Skin epidermis (tissue), 12 donors: ENCODE measurements around the gene PIP5K1B.
"Not testable (repeated sequence)": the region's sequence is repeated elsewhere in the genome, so short reads cannot be mapped to it uniquely, and the experiment has no call there.

ENCODE experiments used
- H3K27ac ChIP-seq, 21 experiments: fragments of 200-600 bp; sonication (generic) in 11 of 21; one replicate each; pipeline ENCODE4 v1.5.0; 2020; ENCODE audit warnings: mild to moderate bottlenecking in 3 of 21, inconsistent platforms in 2 of 21, moderate library complexity in 2 of 21
- H3K4me3 ChIP-seq, 7 experiments: fragments of 200-600 bp; sonication (generic) in 2 of 7; one replicate each; pipeline ENCODE4 v1.5.0; 2020; ENCODE audit warnings: inconsistent platforms in 2 of 7, mild to moderate bottlenecking in 2 of 7, moderate library complexity in 1 of 7

The PIP5K1B gene, protein sequence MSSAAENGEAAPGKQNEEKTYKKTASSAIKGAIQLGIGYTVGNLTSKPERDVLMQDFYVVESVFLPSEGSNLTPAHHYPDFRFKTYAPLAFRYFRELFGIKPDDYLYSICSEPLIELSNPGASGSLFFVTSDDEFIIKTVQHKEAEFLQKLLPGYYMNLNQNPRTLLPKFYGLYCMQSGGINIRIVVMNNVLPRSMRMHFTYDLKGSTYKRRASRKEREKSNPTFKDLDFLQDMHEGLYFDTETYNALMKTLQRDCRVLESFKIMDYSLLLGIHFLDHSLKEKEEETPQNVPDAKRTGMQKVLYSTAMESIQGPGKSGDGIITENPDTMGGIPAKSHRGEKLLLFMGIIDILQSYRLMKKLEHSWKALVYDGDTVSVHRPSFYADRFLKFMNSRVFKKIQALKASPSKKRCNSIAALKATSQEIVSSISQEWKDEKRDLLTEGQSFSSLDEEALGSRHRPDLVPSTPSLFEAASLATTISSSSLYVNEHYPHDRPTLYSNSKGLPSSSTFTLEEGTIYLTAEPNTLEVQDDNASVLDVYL

DNA sequence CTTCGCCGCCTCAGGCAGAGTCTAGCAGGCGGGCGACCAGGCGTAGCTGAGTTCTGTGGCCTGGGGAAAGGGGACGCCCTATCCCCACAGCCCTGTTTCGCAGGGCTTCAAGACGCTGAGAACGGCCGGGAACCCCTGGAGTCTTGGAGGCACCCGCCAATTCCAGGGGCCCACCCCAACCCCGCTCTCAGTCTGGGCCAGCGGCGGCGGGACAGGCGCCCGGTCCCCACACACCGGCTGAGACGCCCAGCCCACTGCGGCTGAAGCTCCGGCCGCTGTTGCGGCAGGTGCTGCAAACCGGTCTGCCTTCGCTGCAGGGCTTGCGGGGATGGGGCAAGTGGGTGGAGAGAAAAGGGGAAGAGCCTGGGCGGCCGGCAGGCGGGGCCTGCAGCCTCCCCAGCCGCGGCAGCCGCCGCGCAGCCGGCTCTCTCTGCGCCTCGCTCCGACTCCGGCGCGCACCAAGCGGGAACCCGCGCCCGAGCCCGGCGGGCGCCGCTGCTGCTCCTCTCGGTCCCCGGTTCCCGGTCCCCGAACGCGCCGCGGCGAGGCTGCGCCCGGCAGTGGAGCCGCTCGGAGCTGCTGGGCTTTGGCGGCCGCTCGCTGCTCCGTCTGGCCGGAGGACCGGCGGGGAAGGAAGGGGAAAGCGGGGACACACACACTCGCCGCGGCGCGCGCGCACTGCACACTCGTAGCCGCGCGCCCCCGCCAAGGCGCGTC is at the start of gene PIP5K1B:
Gene PIP5K1B, plus strand, starts transcription at position 427 of the 717 bp plus-strand sequence. CDS start 117,375 bp downstream, outside the sequence.
- peak within 1 kb of the TSS in 4 of 21 experiments; percentile 9 to 74 (median 52) for H3K27ac ChIP-seq
- peak within 1 kb of the TSS; percentile 35 to 65 (median 54) for H3K4me3 ChIP-seq

DNA sequence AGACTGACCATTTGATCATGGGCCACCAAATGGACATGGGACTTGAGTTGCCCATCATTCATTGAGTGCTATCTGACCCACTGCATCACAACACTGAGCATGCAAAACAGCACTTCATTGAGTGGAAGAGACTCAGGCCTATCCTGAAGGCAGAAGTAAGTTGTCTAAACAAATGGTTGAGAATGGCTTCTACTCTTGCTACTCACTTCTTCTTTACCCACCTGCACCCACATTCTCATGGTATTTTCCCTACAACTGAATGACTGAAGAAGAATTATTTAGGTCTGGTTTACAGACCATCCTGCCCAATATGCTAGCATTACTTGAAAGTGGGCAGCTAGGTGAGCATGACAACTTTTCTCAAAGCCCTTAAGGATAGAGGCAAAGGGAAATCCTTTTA is 41.0 kb upstream of the PIP5K1B start:
- no peak overlapping the region for H3K27ac ChIP-seq
- H3K4me3 ChIP-seq = no peak overlapping the region

DNA sequence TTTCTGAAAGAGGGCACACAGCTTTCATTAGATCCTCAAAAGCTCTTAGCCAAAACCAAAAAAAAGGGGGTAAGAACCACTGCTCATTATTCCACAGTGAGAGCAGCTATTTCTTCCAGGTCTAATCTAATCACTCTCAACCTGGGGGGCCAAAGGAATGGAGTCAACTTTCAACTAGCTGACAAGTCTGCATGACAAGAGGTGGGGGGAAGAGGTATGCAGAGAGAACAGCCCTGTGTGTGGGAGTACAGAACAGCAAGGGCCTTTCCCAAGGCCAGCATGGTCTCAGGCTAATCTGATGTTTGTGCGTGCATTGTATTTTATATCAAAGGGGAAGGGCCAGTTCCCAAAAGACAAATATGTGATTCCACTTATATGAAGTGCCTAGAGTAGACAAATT is 36.9 kb upstream of the PIP5K1B start:
- Histone ChIP-seq H3K27ac (no peak overlapping the region), H3K4me3 (no peak overlapping the region)

DNA sequence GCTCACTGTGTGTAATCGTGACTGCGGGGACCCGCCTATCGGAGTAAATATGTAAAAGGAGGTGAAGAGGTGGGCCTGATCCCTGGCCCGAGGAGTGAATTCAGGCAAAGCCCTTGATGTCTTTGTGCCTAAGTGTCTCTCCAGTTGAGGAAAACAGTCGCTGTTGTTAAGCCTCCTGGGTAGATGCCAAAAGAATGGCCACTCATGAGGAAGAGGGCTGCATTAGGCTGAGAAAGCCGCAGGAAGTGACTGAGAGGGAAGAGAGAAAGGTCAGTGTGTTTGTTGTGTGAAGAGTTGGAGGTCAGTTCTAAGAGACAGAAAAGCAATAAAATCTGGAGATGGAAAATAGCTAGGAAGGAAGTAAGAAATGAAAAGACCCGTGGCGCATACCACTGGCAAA is 35.8 kb upstream of the PIP5K1B start:
- H3K27ac ChIP-seq = no peak overlapping the region
- no peak overlapping the region for H3K4me3 ChIP-seq

DNA sequence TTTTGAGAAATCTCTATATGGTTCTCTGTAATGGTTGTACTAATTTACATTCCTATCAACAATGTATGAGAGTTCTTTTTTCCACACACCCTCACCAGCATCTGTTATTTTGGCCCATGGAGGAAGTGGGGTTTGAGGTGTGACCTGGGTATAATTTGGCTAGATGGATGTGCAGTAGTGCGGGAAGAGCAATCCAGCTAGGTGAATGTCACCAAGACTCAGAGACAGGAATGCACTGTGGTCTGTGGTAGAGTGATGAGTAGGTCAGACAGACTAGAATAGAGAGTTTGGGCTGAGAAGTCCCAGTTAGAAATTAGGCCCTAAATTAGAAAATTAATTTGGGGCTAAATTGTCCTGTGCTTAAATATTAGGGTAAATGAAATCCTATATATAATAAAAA is 32.8 kb upstream of the PIP5K1B start:
- H3K27ac ChIP-seq = no peak overlapping the region

DNA sequence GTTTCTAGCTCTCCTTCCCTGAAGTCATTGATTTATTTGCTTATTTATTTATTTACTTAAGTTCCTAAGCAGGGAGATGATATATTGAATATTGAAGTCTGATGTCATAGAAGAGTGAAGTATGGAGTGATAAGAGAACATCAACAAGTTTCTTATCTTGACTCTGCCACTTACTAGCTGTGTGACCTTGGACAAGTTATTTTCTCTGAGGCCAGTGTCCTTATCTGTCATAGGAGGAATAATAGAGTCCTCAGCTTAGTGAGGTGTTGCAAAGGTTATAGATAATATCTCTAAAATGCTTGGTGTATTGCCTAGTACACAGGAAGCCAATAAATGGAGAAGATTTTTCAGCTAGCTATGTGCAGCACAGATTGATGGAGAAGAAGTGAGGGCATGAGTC is 32.4 kb upstream of the PIP5K1B start:
- no peak overlapping the region for H3K4me3 ChIP-seq

More for the DNA sequence above, 32.8 kb upstream of the PIP5K1B start:
- H3K4me3 ChIP-seq = no peak overlapping the region

DNA sequence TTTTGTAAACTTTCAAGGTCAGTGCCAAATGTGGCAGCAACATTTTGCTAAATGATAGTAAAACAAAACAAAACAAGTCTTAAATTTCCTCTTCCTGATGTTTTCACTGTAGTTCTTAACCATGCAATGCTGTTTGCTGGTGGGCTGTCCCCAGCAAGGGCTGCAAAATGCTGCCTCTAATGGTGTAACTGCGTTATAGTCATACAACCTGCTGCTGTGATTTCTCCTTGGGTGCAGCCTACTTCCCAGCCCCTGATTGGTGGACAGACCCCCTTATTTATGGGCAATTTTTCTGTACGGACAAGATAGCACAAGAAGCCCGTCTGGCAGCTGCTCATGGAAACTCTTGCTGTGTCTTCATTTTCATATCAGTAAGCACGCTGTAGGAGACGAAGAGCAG is 26.6 kb upstream of the PIP5K1B start:
- Histone ChIP-seq H3K27ac (no peak overlapping the region), H3K4me3 (no peak overlapping the region)

More for the DNA sequence above, 32.4 kb upstream of the PIP5K1B start:
- no peak overlapping the region for H3K27ac ChIP-seq

DNA sequence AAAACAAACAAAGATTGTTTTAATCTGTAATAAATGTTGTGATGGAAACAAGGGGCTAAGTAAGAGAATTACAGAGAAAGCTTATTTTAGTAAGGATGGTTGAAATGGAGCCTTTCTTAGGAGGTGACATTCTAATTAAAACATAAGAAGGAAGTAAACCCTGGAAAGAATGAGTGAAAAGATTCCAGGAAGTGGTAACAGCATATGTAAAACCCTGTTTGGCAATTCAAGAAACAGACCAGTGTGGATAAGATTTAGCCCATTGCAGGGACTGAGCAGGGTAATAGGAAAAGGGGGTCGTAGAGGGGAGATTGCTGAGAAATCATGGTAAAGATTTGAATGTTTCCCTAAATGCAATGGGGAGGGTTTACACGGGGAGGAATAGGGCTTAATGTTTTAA is 21.6 kb upstream of the PIP5K1B start:
- Histone ChIP-seq H3K4me3 (no peak overlapping the region), H3K27ac (no peak overlapping the region)

DNA sequence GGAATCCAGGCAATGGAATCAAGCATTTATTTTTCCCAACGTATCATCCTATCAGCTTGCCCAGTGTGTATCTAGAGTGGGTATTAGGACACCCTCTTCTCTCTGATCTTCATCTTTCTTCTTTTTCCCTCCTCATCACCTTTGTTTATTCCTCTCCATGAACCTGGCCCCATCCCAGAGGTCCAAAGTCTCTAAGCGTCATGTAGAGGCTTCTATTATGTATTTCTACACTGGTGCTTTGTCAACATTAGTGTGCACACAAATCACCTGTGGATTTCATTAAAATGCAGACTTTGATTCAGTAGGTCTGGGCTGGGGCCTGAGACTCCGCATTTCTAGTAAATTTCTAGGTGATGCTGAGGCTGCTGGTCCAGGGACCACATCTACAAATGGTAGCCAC is 19.8 kb upstream of the PIP5K1B start:
- no peak overlapping the region for H3K27ac ChIP-seq
- no peak overlapping the region for H3K4me3 ChIP-seq

DNA sequence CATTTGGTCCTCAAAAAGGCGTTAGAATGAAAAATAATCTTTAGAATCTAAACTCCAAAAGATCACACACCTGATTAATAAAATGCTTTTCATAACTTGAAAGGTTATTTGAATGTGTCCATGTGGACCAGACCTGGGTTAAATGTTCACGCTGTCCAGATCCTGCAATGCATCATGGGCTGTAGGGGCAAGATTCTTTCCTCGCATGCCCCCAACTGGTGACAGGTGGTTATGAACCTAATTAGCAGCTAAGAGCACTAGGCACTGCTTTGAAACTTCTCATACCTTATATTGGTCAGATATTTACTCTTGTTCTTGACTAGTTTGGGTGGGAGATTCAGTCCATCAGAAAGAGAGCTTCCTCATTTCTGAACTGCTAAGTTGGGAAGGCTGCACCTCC is 19.3 kb upstream of the PIP5K1B start:
- no peak overlapping the region for H3K27ac ChIP-seq

DNA sequence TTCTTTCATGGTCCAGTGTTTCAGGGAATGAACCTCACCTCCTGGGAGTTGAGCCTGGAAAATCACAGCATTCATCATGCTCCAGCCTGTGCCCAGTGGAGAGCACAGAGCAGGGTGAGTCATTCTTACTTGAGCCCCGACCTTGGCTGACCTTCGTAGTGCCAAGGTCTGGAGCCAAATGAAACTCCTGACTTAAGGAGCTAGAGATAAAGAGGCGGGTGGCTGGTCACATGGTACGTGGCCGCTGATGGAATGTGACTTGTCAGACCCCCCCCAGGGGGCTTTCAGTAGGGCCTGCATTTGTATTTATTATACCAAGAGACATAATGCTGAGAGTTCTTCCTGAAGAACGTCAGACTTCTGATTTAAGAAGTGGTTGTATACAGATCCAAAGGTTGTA is 15.0 kb upstream of the PIP5K1B start:
- Histone ChIP-seq H3K4me3 (no peak overlapping the region), H3K27ac (no peak overlapping the region)

More for the DNA sequence above, 19.3 kb upstream of the PIP5K1B start:
- H3K4me3 ChIP-seq = no peak overlapping the region

DNA sequence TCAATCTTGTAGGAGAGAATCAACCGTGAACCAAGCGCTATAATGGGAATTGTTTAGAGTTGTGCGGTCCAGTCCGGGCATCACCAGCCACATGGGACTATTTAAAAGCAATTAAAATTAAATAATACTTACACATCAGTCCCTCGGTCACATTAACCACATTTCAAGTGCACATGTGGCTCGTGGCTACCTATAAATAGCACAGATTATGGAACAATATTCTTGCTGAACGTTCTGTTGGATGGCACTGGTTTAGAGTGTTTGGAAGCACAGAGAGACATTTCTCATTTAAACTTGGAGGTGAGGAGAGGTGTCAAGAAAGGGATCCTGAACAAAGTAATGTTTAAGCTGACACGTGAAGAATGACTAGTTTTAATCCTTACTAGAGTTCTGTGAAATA is 12.5 kb upstream of the PIP5K1B start:
- Histone ChIP-seq H3K27ac (no peak overlapping the region), H3K4me3 (no peak overlapping the region)

DNA sequence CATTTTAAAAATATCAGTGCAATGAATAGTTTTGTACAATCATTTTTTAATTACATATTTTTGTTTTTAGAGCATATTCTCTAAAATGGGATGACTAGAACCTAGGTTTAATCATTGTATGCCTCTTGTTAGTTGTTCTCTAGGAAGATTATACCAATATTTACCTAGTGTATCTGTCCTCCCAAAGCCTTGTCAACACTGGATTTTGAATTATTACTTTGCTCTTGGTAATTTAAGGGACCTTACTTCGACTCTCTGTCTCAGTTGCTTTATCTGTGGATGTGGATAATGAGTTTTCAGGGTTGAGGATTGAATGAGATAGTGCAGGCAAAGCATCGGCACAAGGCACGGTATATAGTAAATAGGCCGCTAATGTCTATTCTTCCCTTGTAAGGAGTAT is 10.9 kb upstream of the PIP5K1B start:
- Histone ChIP-seq H3K4me3 (no peak overlapping the region), H3K27ac (no peak overlapping the region)

DNA sequence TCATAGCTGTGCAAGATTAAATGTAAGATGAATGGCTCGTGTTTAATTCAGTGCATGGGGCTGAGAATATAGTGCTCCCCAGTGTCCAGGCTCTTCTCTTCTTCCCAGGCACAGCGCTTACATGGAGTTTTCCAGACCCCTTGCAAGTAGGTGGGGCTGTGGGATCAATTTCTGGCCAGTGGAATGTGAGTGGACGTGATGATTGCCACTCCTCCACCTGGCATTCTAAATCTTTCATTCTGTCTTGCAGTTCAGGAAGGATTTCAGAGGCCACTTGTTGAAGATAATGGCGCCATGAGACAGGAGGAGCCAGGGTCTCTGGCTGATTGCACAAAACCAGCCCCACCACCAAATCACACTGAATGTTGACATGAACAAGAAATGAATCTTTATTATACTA is 7.2 kb upstream of the PIP5K1B start:
- Histone ChIP-seq H3K27ac (no peak overlapping the region), H3K4me3 (no peak overlapping the region)

DNA sequence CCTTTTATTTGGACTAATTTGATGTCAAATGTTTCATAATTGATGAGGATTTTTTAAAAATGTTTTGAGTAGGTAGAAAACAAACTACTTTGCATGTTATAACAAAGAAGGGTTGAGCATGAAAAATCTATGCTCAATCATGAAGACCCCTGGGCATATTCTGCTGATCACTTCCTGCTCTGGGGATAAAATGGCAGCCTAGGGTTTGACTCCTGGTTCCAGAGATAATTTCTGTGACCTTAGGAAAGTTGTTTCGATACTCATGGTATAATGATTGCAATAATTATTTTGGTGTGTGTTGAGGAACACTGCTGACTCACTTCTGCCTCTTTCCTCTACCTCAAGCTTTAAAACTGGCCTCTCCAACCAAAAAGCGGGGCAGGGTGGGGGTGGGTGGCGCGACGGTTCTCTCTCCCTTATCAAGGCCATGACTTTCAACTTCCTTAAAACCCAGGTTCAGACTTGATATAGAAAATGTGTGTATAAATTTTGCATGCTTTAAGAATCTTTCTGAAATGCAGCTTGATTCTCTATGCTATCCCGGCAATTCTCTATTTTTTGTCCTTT is 6.0 kb upstream of the PIP5K1B start:
- Histone ChIP-seq H3K4me3 (no peak overlapping the region), H3K27ac (no peak overlapping the region)

DNA sequence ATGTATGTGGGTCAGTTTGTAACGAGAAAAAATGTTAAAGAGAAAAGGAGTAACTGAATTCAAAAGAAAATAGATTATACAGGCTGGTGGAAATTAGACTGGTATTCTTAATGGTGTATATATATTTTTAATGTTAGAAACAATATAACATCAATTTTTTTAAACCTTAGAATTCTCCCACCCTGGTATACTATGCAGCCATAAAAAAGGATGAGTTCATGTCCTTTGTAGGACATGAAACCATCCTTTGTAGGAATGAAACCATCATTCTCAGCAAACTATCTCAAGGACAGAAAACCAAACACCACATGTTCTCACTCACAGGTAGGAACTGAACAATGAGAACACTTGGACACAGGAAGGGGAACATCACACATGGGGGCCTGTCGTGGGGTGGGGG is 5.4 kb upstream of the PIP5K1B start:
- not testable (repeated sequence) for H3K27ac ChIP-seq, H3K4me3 ChIP-seq

DNA sequence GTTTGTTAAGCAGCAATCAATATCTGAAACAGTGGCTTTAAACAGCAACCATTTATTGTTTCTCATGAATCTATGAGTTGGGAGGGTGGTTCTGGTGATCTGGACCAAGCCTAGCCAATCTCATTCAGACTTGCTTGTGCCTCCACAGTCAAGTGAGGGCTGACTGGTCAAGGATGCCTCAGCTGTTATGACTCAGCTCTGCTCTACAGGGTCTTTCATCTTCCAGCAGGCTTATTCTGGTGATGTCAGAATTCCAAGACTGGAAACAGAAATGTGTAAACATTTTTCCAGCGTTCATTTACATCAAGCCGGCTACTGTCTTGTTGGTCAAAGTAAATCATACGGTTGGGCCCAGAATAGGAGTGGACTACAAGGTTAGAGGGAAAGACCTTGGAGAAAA is 2.5 kb upstream of the PIP5K1B start:
- Histone ChIP-seq H3K27ac (no peak overlapping the region), H3K4me3 (no peak overlapping the region)

DNA sequence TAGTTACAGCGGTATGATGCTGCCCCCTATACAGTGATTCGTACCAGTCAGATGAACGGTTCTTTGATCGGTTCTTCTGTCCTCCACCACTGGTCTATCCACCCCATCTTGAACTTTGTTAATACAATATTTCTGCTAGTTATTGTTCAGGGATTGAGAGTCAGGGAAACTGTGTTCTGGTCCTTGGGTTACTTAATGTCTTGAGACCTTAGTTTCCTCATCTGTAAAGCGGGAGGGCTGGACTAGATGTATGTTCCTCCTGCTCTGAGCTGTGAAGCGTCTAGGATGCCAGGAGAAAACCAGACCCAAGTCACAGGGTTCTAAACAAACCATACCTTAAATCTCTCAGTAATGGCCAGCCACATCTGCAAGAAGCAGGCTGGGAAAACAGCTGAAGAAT is 1.4 kb upstream of the PIP5K1B start:
- H3K4me3 ChIP-seq = no peak overlapping the region
- H3K27ac ChIP-seq = no peak overlapping the region

DNA sequence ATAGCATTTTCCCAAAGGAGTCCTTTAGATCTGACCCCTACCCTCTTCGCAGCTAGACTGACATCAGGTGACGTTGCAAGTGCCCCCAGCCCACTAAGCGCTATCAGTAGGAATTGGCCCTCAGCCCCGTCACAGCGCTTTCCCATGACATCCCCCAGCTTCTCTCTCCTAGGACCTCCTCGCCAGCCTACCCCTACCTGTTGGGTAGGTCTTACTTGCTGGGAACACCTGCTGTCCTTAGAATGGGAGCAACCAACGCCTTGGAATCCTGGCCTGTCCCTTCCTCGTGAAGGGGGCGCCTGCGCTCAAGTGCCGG is 584 bp upstream of the PIP5K1B start:
- Histone ChIP-seq H3K27ac (peak overlapping the region in 1 of 21 experiments; percentile 59), H3K4me3 (peak overlapping the region in 5 of 7 experiments; percentile 43 to 65 (median 56))

DNA sequence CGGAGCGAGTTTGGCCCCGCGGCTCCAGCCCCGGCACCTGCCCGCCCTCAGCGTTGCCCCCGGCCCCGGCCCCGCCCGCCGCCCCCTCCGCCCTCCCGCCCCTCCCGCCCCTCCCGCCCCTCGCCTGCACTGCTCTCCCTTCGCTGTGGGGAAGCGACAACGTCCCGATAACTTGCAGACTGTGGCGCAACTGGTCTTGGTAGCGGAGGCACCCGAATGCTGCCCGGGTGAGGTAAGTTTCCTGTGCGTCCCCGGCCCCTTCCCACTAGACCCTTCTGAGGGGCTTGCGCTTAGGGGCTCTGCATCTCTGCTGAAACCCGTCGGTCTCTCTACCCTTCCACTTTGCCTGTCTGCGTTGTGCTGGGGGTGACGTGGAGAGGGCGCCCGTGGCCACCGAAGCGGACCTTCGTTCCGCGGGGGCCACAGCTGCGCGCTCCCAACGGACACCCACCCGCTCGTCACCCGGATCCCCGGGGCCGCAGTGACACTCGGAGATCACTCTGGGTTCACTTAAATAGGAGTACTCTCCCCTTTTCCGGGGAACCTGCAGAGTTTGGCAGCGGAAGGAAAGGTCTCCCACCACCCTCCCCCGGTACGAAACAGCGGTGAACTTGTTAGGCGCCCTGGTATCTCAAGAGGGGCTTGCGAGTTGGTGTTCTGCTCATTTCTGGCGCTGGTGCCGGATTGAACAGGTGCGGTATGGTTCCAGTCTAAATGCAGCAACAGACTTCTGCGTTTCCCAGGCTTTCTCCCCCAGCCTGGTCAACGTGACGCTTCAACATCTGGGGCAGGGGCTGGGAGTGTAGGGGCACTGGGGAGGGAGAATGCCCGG is 707 bp downstream of the PIP5K1B start:
- peak overlapping the region; percentile 35 to 65 (median 54) for H3K4me3 ChIP-seq
- H3K27ac ChIP-seq = peak overlapping the region in 4 of 21 experiments; percentile 9 to 74 (median 52)
